HG03135 (cell line): ENCODE results near the gene ARHGEF25.

Experiments used
- ATAC-seq: cut with Tn5 transposase; IDR thresholded peaks from one replicate; pipeline ENCODE4 v1.9.1; 2021; ENCODE audit warnings: mild to moderate bottlenecking, moderate library complexity; ENCODE audit not compliant: unreplicated experiment

Gene ARHGEF25

GRCh38 chr12:57620936-57621496, 9.8 kb downstream of the ARHGEF25 start:
- ATAC-seq, result no peak

- ATAC-seq, result no peak
Measured at GRCh38 chr12:57621497-57622292, 10.5 kb downstream of the ARHGEF25 start.

GRCh38 chr12:57622293-57623245, 11.3 kb downstream of the ARHGEF25 start:
- no peak for ATAC-seq

GRCh38 chr12:57623385-57623784, 12.2 kb downstream of the ARHGEF25 start:
- ATAC-seq, result no peak

- ATAC-seq, result no peak
Measured at GRCh38 chr12:57623811-57624390, 12.7 kb downstream of the ARHGEF25 start.

GRCh38 chr12:57624441-57625220, 13.4 kb downstream of the ARHGEF25 start:
- ATAC-seq, result no peak

GRCh38 chr12:57625261-57626032, 14.2 kb downstream of the ARHGEF25 start:
- no peak for ATAC-seq

GRCh38 chr12:57626111-57626920, 15.1 kb downstream of the ARHGEF25 start:
- no peak for ATAC-seq

GRCh38 chr12:57626921-57627445, 15.7 kb downstream of the ARHGEF25 start:
- ATAC-seq, result no peak

GRCh38 chr12:57627501-57628279, 16.5 kb downstream of the ARHGEF25 start:
- no peak for ATAC-seq

- ATAC-seq, result no peak
Measured at GRCh38 chr12:57628280-57629191, 17.3 kb downstream of the ARHGEF25 start.

- ATAC-seq, result no peak
Measured at GRCh38 chr12:57629897-57630471, 18.7 kb downstream of the ARHGEF25 start.

GRCh38 chr12:57630891-57631433, 19.7 kb downstream of the ARHGEF25 start:
- no peak for ATAC-seq

GRCh38 chr12:57631566-57632072, 20.4 kb downstream of the ARHGEF25 start:
- no peak for ATAC-seq

GRCh38 chr12:57632073-57632957, 21.1 kb downstream of the ARHGEF25 start:
- ATAC-seq, result no peak
